CD4-positive, alpha-beta T cell treated with Interleukin-15 for 1 hour (primary cell): ENCODE results near the gene TGDS.
"Not testable (repeated sequence)": the region's sequence is repeated elsewhere in the genome, so short reads cannot be mapped to it uniquely, and the experiment has no call there.

Source experiments
- DNase-seq: peaks from one replicate; pipeline ENCODE4 v3.0.0-alpha.2; 2020

Gene TGDS, protein sequence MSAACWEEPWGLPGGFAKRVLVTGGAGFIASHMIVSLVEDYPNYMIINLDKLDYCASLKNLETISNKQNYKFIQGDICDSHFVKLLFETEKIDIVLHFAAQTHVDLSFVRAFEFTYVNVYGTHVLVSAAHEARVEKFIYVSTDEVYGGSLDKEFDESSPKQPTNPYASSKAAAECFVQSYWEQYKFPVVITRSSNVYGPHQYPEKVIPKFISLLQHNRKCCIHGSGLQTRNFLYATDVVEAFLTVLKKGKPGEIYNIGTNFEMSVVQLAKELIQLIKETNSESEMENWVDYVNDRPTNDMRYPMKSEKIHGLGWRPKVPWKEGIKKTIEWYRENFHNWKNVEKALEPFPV

DNA sequence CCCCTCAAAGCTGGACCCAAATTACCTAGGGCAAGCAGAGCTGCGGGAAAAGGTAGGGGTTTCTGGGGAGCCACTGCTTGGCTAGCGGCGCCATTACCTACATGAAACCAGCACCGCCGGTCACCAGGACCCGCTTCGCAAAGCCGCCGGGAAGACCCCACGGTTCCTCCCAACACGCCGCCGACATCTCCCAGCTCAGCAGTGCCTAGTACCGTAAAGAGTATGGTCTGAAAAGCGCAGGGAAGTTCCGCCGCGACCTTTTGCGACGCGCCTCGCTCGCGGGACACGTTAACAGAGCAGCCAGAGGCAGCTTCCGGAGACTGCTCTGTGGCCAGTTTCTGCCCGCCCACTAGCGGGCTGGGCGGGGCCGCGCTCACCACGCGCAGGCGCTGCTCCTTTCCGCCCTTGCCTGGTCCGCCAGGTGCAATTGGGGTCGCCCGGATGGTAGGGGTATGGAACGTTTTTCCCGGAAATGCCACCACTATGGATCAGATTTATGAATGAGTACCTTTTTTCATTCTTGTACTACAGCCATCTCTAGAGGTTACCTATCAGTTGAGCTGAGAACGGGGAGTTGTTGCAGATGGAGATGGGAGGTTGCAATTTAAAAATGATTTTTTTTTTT, at the start of gene TGDS:
TGDS (minus strand) TSS at position 203 of the 625 bp plus-strand sequence; CDS start at position 187, 16 bp downstream.
- peak; percentile 92 for DNase-seq

GRCh38 chr13:94641409-94641941, 45.5 kb upstream of the TGDS start:
- DNase-seq = no peak

DNA sequence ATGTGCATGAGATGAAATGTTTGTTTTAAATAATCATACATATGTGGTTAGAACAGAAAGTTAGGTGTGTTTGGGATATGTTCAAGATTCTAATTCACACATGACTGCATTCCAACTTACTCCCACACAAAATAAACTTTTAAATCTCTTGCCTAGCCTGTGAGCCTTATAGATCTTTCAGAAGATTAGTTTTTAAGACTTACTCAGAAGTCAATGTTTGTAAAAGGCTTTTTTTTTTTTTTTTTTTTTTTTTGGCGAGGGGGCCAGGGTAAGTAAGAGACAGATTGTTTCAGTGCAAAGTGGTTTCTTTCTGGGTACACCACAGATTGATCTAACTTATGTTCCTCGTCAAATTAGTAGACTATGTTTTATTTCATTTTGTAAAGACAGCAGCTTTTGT, 44.8 kb upstream of the TGDS start:
- DNase-seq = no peak

DNA sequence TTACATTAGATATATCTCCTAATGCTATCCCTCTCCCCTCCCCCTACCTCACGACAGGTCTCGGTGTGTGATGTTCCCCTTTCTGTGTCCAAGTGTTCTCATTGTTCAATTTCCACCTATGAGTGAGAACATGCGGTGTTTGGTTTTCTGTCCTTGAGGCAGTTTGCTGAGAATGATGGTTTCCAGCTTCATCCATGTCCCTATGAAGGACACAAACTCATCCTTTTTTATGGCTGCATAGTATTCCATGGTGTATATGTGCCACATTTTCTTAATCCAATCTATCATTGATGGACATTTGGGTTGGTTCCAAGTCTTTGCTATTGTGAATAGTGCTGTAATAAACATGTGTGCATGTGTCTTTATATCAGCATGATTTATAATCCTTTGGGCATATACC, 41.7 kb upstream of the TGDS start:
- not testable (repeated sequence) for DNase-seq

GRCh38 chr13:94636942-94637578, 41.1 kb upstream of the TGDS start:
- no peak for DNase-seq

GRCh38 chr13:94636096-94636495, 40.1 kb upstream of the TGDS start:
- not testable (repeated sequence) for DNase-seq

DNA sequence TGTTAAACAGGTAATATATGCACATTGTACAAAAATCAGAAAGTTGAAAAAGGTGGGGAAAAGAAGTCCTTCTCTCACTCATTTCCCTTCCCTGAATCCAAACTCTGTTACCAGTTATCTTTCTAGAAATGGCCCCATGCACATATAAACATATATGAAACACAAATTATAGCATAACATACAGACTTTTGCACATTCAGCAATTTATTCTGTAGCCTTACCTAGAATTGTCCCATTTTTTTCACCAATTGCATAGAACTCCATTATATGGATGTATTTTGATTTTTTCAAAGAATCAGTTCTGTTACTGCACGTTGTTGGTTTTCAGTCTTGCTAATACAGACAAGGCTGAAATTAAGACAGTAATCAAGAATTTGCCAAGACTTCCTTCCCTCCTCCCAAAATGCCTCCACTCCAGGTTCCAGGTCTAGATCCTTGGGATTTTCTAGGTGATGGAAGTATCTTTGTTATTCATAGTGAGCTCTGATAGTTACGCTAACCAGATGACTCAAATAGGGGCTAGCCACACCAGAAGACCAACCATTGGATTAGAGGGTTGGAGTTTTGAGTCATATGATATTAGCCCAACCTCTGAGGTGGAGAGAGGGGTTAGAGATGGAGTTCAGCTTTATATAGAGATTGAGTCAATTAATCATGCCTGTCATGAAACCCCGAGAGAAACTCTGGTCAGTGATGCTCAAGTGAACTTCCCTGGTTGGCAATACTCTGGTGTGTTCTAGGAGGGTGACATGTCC, 36.5 kb upstream of the TGDS start:
- DNase-seq = no peak

DNA sequence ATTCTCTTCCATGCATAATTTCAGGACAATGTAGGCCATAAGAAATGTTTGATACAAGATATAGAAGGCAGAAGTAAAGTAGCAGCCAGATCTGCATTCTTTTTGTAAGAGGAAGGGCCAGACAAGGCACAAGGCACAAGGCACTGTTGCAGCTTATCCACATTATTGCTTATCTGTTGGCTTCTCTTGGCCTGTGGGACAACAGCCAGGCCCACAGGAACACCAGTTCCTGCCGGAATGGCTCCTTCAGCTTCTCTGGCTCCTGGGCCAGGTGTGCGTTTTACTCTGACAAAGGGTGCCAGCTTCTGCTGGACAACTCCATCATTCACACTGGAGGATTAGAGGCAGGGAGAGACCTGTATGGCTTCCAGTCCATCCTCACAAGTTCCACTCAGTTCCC, 34.9 kb upstream of the TGDS start:
- no peak for DNase-seq

GRCh38 chr13:94623316-94623715, 27.4 kb upstream of the TGDS start:
- no peak for DNase-seq

GRCh38 chr13:94622344-94622743, 26.4 kb upstream of the TGDS start:
- no peak for DNase-seq

DNA sequence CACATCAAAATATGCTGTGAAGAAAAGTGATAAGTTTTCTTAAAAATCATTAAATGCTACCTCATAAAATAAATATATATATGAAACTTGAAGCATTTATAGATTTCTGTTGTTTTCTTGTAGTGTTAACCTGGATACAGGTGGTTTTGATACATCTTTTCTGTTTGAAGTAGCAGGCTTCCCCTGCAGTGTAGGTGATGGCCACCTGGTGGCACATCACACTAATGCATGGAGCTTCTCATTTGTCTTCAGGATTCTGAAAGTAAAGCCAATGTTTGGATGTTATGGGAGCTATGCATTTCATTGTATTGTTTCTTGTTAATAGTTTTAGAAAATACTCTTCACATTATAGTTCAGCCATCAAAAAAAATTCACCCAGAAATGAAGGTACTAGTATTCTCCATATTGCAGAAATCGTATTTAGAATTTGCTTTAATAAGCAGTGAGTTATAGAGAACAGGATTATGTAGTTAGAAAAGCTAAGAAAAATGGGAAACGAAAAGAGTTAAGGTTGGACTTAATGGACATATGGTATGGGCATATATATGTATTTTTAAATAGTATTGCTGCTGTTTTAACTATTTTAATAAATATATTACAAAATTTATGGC, 24.4 kb upstream of the TGDS start:
- DNase-seq = no peak

GRCh38 chr13:94617389-94618000, 21.5 kb upstream of the TGDS start:
- no peak for DNase-seq

DNA sequence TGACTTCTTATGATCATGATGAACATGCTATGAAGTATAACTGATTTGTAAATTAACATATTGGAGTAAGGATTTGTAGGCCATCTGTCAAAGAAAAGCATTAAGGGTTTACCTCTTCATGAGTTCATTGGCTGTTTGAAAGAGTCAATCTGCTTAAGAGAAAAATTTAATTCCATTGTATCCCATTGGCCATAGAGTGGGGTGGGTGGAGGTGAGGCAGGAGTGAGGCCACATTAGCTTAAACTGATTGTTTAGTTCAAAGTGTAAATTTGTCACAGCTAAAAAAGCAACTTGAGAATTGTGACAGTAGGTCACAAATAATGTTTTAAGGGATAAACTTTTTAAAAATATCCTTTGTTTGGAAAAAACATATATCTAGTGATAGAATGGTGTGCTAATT, 17.1 kb upstream of the TGDS start:
- DNase-seq = no peak

DNA sequence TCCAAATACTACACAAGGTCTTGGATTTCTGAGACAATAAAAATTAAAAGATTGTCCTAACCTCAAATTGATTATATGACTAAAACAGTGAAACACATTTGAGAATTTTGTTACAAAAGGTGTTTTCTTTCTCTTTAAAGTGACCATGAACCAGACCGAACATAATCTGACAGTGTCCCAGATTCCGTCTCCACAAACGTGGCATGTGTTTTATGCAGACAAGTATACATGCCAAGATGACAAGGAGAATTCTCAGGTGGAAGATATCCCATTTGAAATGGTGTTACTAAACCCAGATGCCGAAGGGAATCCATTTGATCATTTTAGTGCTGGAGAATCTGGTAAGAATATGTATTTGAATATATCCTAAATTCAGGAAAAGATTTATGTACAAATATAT, 16.1 kb upstream of the TGDS start:
- DNase-seq = no peak

GRCh38 chr13:94610475-94610874, 14.5 kb upstream of the TGDS start:
- no peak for DNase-seq

GRCh38 chr13:94609196-94609595, 13.2 kb upstream of the TGDS start:
- no peak for DNase-seq

GRCh38 chr13:94608586-94608985, 12.6 kb upstream of the TGDS start:
- no peak for DNase-seq

- DNase-seq = no peak
Observed at GRCh38 chr13:94607939-94608338, 12.0 kb upstream of the TGDS start.

GRCh38 chr13:94607056-94607455, 11.1 kb upstream of the TGDS start:
- DNase-seq = no peak

DNA sequence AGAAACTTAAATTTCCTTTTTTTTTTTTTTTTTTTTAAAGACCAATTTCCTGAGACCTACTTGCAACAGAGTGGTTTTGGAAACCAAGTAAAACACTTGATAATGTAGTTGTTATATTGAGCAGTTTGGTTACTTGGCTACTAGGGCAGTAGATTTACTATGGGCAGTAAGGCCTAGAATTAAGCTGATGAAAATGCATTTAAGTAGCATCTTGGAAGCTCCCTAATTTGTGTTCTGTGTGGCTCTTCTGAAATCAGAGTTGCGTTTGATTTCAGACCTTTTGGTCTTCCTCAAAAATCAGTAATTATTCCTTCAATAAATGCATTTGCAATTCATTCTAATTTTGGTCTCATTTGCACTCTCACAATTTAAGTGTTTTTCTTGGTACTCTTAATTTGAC, 6.5 kb upstream of the TGDS start:
- DNase-seq = no peak

- DNase-seq = peak; percentile 94
Observed at GRCh38 chr13:94601446-94602431, 5.8 kb upstream of the TGDS start, which contains the start of gene GPR180. GPR180 (plus strand) TSS chr13:94601857; CDS start chr13:94601928, 71 bp downstream.
